Panc1 (cell line): ENCODE results near the gene BZW1. TPM values are rescaled to one million over a fixed set of nuclear protein-coding genes. Genes with fewer than 3 reads are reported as not detected.

ENCODE experiments used
- ATAC-seq: fragments of 200-7000 bp; cut with Tn5 transposase; 2 replicates; pipeline ENCODE4 v1.9.1; 2020; ENCODE audit warnings: mild to moderate bottlenecking, moderate library complexity
- BruUV-seq: library from RNA; stranded (reverse); fragments of 400-500 nt; replicated peaks from 2 replicates; lab custom pipeline; 2021; lab: Mats Ljungman, UMichigan
- CTCF ChIA-PET: fragments of 300-600 bp; sonication (Branson Sonifier 250); formaldehyde crosslinking; loops from one replicate; lab custom pipeline; 2022; ENCODE audit warnings: antibody characterized with exemption; lab: Charles Lee
- POLR2A ChIA-PET: fragments of 300-600 bp; sonication (Branson Sonifier 250); formaldehyde crosslinking; loops from one replicate; lab custom pipeline; 2022; ENCODE audit warnings: antibody characterized with exemption; lab: Charles Lee
- DNase-seq: peaks from one replicate; pipeline ENCODE4 v3.0.0-alpha.2; 2010; ENCODE audit warnings: low read depth, low spot score
- H3K27ac ChIP-seq: 2 replicates; pipeline ENCODE4 v1.5.1; 2011; ENCODE audit warnings: mild to moderate bottlenecking, low read length, inconsistent platforms
- H3K27me3 ChIP-seq: fragments of 200-500 bp; sonication (Bioruptor generic); 2 replicates; pipeline ENCODE4 v1.6.0; 2014; ENCODE audit warnings: low read length, inconsistent platforms; ENCODE audit not compliant: control insufficient read depth, insufficient read depth
- H3K36me3 ChIP-seq: fragments of 200-500 bp; sonication (Bioruptor generic); 2 replicates; pipeline ENCODE4 v1.5.1; 2014; ENCODE audit warnings: inconsistent platforms, mild to moderate bottlenecking, low read length, moderate library complexity; ENCODE audit not compliant: control insufficient read depth, insufficient read depth
- H3K4me1 ChIP-seq: 2 replicates; pipeline ENCODE4 v1.5.1; 2011; ENCODE audit warnings: inconsistent platforms, mild to moderate bottlenecking, low read length, moderate library complexity; ENCODE audit not compliant: control insufficient read depth, insufficient read depth
- H3K4me3 ChIP-seq, 2 experiments: 2 replicates each; pipeline ENCODE4 v1.5.1; 2011 to 2012; ENCODE audit warnings: low read depth in 2 of 2, low read length in 2 of 2, mild to moderate bottlenecking in 2 of 2, inconsistent platforms in 1 of 2, moderate library complexity in 1 of 2
- H3K9me3 ChIP-seq: fragments of 200-500 bp; sonication (Bioruptor generic); 2 replicates; pipeline ENCODE4 v1.5.1; 2014; ENCODE audit warnings: low read depth, mild to moderate bottlenecking, inconsistent platforms, low read length, moderate library complexity; ENCODE audit not compliant: control insufficient read depth, insufficient read depth
- CTCF ChIP-seq: fragments of 450-650 bp; IDR thresholded peaks from 2 replicates; pipeline ENCODE4 v1.5.1; 2017; ENCODE audit warnings: mild to moderate bottlenecking
- POLR2AphosphoS5 ChIP-seq: IDR thresholded peaks from 2 replicates; pipeline ENCODE4 v1.6.1; 2012; ENCODE audit warnings: mild to moderate bottlenecking, low read depth, low read length, moderate library complexity
- REST ChIP-seq, 2 experiments: IDR thresholded peaks; 2 replicates each; pipeline ENCODE4 v1.6.1; 2011 to 2012; ENCODE audit warnings: low read depth in 2 of 2, control low read depth in 1 of 2, low read length in 1 of 2, mild to moderate bottlenecking in 1 of 2, moderate library complexity in 1 of 2; ENCODE audit not compliant: insufficient read depth in 1 of 2
- SIN3A ChIP-seq: IDR thresholded peaks from 2 replicates; pipeline ENCODE4 v1.6.1; 2012; ENCODE audit warnings: low read depth, mild to moderate bottlenecking, low read length, moderate library complexity, borderline replicate concordance; ENCODE audit not compliant: insufficient read depth
- TCF7L2 ChIP-seq: IDR thresholded peaks from 2 replicates; pipeline ENCODE4 v1.6.1; 2011; ENCODE audit warnings: mild to moderate bottlenecking, low read depth, low read length, inconsistent platforms
- in situ Hi-C: cut with HindIII; loops from 2 replicates; pipeline ENCODE4 v1.10.0; 2016; ENCODE audit warnings: low sequenced_read_pairs, low pct_unique_long_range_greater_than_20kb
- intact Hi-C: fragments of 100-400 bp; cut with micrococcal nuclease; formaldehyde crosslinking; loops from one replicate; pipeline ENCODE4 v1.10.0; 2022; ENCODE audit not compliant: unreplicated experiment
- total RNA-seq: library from RNA; stranded (reverse); gene quantifications from one replicate; pipeline ENCODE4 v1.2.1, GENCODE V29; 2021; ENCODE audit not compliant: unreplicated experiment

Gene BZW1
- total RNA-seq, 1 experiment from 2014 or later, result 247 TPM

DNA sequence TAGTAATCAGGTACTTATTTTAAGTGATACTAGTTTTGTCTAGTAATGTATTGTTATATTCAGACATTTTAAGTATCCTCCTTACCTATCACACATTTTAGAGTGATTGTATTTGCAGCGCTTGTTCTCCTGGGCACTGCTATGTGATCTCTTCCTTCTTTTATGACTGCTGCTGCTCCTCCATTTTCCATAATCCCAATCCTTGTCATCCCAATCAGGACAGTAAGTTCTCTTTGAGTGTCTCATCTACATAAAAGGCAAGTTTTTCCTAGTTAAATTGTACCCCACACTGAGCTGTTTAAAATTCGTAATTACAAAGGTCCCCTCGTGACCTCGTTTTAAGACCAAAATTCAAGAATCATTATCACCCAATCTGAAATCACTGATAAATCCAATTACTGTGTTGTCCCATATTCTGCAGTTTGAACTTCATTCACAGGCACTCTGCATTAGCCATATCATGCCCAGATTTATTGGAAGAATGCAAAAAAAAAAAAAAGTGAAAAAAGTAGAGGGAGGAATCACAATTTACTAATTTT, 50.0 kb downstream of the BZW1 start:
- in situ Hi-C loops (no loop called here), intact Hi-C loops (loop anchor here (5.0 kb wide), 1 partner anchor 149 kb away; no protein-coding TSS in a partner anchor)
- BruUV-seq, result no TSS peak
- Histone ChIP-seq H3K27me3 (no peaks in the 10 kb centered on the region), H3K36me3 (peaks cover 39% of the 10 kb centered on the region), H3K4me3 (peak overlapping the region; percentile 93 to 97), H3K27ac (peak overlapping the region; percentile 63), H3K9me3 (no peaks in the 10 kb centered on the region), H3K4me1 (peaks cover 23% of the 10 kb centered on the region)
- ChIA-PET POLR2A (no interaction called here), CTCF (no interaction called here)
- no peak for ATAC-seq
- TF ChIP-seq REST (IDR thresholded peaks at IDR 0.05; ENCODE audit: insufficient read depth in 1 of 2, low read depth in 2 of 2, low read length in 1 of 2) (no peak), POLR2AphosphoS5 (no peak), TCF7L2 (no peak), CTCF (no peak), SIN3A (no peak)
- no peak for DNase-seq

GRCh38 chr2:200862532-200863000, 50.9 kb downstream of the BZW1 start:
- ChIA-PET POLR2A (no interaction called here), CTCF (no interaction called here)
- H3K4me3 ChIP-seq, result peak overlapping the region; percentile 93 to 97
- peak overlapping the region; percentile 99 for H3K27ac ChIP-seq
- no peaks in the 10 kb centered on the region for H3K9me3 ChIP-seq
- peaks cover 23% of the 10 kb centered on the region for H3K4me1 ChIP-seq
- in situ Hi-C loops (no loop called here), intact Hi-C loops (loop anchor here (5.0 kb wide), 1 partner anchor 150 kb away; no protein-coding TSS in a partner anchor)
- ATAC-seq, result no peak
- no peak for TF ChIP-seq POLR2AphosphoS5
- no peak for TF ChIP-seq CTCF
- no peak for TF ChIP-seq SIN3A
- TF ChIP-seq TCF7L2, result no peak
- no peak for TF ChIP-seq REST (IDR thresholded peaks at IDR 0.05; ENCODE audit: insufficient read depth in 1 of 2, low read depth in 2 of 2, low read length in 1 of 2)
- TSS peak; percentile 74 for BruUV-seq
- DNase-seq, result no peak
- no peaks in the 10 kb centered on the region for H3K27me3 ChIP-seq
- H3K36me3 ChIP-seq, result peaks cover 31% of the 10 kb centered on the region
